GM12801 (cell line): ENCODE data around the gene TRIB2.

Source experiments
- CTCF ChIP-seq: IDR thresholded peaks from one replicate; pipeline ENCODE4 v1.5.1; 2011; ENCODE audit warnings: control low read depth; ENCODE audit not compliant: insufficient read length; ENCODE audit errors: extremely low read depth

TRIB2 gene

DNA sequence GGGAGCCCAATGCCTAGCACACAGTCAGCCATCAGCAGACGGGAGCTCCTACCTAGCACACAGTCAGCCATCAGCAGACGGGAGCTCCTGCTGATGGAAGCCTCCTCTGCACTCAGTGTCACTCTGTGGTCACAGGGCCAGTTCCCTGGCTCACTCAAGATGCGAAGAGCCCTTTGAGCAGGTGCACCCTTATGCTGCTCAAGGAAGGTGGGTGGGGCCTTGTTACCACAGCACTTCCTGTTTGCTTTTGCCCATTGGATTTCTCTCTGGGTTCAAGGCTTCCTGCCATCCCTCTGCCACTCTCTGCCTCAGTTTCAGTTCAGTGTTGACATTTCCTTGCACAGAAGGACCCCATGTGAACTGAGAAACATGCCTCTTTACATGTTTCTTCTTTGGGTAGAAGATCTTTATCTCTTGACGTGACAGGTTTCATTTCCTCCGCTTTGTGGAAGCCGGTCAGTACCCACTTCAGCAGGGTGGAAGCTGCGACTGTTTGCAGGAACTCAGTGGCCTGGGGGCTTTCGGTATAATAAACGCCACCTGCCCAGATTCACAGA lies 11.6 kb downstream of the TRIB2 start:
- no peak for TF ChIP-seq CTCF

DNA sequence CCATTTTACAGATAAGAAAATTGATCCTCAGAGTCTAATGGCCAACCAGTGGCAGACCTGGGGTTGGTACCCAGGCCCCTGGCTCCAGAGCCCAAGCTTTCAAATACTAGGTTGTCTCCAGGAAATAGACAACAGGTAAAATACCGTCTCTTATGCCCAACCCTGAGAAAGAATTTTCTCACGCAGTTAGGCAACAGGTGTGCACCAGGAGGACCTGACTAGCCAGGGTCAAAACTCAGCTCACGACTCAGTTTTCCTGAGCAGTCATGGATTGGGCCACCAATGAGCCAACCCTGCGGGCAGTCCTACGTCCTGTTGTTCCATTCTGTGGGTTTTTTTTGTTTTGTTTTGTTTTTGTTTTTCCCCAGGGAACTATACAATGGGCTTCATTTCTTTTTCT lies 13.5 kb downstream of the TRIB2 start:
- no peak for TF ChIP-seq CTCF

DNA sequence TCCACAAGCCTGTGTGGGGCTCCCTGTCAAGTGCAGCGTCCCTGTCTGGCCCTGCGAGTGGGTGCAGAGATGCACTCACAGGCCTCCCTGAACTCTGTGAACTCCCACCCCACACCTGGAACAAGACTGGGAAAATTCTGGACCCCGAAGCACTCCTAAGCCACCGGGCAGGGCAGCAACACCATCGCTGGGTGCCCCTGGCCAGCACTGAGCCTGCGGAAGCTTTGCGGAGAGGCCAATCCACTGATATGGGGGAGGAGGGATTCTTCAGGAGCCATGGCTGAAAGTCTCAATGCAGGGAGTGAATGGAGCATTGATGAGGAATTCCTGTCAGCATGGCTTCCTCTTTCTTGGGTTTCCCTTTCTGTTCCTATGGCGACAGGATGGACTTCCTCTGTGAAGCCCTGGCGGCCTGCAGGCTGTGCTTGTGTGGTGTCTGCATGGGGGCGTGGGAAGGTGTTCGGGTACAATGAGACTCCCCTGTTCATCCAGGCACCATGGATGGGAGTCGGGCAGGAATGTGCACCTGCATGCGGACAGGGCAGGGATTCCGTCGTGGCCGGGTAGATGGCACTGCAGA lies 15.1 kb downstream of the TRIB2 start:
- no peak for TF ChIP-seq CTCF

- TF ChIP-seq CTCF, result no peak
These were observed 15.9 kb downstream of the TRIB2 start for GRCh38 chr2:12732651-12733050.

DNA sequence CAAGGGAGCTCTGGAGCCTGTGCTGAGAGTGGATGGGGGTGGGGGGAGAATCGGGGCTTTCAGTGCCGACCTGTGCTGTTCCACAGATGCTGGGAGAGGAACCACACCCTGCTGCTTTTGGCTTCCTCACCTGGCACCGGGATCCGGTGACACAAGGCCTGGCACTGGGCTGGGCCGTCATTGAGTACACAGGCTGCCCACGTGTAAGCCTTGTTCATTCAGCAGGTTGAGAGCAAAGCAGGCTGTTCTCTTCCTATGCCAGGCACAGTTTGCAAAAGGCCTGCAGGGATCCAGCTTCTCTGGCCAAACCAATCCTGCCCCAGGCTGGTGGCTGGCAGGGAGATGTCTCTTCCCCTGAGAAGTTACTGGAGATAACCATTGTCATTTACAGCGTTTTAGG lies 17.1 kb downstream of the TRIB2 start:
- no peak for TF ChIP-seq CTCF

- no peak for TF ChIP-seq CTCF
These were observed 18.3 kb downstream of the TRIB2 start for GRCh38 chr2:12734914-12735654.

DNA sequence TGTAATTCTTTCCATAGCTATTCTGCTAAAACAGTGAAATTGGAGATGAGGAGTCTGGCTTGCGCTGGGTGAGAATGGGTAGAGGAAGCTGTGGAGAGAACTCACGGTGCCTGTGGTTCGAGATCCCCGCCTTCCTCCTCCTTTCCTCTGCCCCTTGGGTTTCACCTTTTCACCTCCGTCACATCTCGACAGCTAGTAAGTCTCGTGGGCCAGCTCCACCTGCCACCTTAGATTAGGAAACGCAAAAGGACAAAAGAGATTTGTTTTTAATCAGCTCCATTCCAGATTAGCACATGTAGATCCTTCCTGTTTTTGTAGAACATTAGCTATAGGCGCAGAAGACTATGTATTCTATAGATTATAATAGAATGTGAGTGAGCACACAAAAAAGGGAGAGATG lies 20.6 kb downstream of the TRIB2 start:
- no peak for TF ChIP-seq CTCF
